Measurements from ENCODE around the gene DRD4.
A peak's percentile ranks its signal among the peaks of the same experiment; 100 is the strongest.
"Not testable (repeated sequence)": the region's sequence is repeated elsewhere in the genome, so short reads cannot be mapped to it uniquely, and the experiment has no call there.

DRD4 gene

DNA sequence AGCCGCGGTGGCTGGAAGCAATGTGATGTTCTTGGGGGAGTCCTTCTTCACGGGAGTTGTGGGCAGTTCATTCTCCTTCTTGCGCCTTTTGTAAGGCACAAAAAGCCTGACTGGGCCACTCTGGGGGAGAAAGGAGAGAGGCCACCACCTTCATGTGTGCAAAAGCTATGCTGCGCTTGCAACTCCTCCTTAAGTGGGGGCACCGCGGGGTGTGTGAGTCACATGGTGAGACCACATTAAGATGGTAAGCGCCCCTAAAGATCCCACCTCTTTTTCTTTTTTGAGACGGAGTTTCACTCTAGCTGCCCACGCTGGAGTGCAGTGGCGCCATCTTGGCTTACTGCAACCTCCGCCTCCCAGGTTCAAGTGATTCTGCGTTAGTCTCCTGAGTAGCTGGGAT is 43.9 kb downstream of the DRD4 start:
- peak; percentile 67 for DNase-seq

DNA sequence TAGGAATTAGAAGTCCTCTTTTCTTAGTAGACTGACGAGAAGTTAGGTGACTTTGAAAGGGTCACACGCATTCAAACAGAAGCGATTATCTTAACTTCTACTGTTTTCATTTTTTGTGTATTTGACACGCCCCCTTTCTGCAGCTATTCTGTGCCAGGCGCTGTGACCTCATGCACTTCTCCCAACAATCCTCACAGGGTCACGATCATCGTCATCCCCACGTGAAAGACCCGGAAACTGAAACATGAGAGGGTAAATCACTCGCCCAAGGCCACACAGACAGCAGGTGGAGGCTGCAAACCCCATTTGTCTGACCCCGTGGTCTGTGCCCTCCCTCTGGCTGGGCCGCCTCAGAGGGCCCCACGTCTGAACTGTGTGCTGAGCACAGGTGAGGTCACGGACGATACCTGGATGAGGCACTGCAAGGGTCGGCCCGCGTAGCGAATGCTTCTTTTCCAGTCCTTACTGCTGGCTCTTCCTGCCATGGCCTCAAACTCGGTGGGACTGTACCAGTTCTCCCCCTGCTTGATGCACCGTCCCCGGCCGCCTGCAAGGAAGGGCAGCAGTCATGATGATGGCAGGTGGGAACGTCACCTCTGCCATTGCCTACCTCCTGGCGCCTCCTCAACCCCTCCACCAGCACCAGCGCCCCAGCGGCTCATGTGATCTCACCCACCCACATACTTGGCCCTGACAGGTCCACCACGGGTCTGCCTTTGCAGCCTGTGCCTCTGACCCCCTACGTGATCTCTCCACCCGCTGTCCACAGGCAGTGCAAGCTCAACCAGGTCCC is 49.6 kb downstream of the DRD4 start:
- no peak for DNase-seq

DNA sequence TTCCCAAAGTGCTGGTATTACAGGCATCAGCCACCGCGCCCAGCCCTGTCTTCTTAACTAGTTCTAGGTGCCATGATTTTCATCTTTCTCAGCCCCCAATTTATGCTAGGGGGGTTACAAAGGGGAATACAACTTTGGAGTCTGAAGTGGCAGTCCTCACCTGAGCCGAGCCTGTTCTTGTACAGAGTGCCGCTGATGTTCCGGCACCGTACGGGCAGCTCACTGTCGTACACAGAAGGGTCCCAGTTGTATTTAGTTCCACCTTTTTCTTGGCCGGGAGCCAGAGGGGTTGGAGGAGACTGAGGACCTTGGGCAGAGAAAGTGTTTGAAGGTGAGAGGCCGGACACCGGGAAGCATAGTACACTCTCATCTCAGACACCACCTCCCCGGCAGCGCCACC is 50.7 kb downstream of the DRD4 start:
- no peak for DNase-seq

DNA sequence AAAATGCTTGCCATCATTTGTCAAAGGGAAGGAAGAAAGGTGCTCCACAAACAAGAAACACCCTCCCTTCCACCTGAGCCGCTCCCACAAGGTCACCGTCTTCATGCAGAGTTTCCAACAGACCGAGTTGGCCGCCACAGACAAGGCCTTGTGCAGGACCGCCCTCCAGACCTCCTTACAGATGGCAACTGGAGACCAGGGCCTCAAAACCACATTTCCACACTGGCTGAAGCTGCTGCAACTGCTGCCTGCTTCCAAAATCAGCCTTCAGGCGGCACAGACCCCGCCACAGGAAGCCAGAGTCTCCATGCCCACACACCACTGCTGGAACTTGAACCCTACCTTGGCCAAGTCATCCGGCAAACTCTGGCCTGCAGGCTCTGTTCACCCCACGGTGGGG is 51.6 kb downstream of the DRD4 start:
- DNase-seq = no peak

DNA sequence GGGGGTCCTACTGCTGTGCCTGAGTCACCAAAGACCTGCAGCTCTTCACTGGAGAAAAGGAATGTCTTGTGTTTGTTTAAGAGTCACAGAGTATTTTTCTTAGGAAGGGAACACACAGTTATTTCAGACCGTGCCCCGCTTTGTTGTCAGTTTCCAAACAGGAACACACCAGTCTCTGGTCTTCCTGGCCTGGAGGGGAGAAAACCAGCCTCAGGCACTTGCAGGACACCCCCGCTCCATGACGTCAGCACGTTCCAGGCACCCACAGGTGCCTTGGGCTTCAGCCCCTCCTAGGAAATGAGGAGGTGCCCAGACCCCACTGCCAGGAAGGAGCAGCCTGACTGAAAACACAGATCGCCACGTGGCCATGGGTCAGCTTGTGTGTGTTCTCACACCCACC is 52.6 kb downstream of the DRD4 start:
- no peak for DNase-seq

DNA sequence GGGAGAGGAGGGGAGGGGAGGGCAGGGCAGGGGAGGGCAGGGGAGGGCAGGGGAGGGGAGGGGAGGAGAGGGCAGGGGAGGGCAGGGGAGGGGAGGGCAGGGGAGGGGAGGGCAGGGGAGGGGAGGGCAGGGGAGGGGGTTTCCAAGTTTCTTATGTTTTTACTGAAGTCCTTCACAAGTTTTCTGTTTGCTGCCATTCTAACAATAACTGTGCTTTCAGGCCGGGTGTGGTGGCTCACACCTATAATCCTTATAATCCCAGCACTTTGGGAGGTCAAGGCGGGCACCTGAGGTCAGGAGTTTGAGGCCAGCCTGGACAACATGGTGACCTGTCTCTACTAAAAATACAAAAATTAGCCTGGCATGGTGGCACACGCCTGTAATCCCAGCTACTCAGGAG is 53.2 kb downstream of the DRD4 start:
- not testable (repeated sequence) for DNase-seq

All from stimulated activated CD8-positive, alpha-beta memory T cell treated with anti-CD3 and anti-CD28 coated beads, Interleukin-4, amount 100 ng/mL, for 48 hours (primary cell).